GM18909 (cell line): ENCODE data around the gene ZNF519.

Source experiments
- ATAC-seq: cut with Tn5 transposase; IDR thresholded peaks from one replicate; pipeline ENCODE4 v1.9.1; 2021; ENCODE audit warnings: mild to moderate bottlenecking; ENCODE audit not compliant: unreplicated experiment, poor library complexity

ZNF519 gene

DNA sequence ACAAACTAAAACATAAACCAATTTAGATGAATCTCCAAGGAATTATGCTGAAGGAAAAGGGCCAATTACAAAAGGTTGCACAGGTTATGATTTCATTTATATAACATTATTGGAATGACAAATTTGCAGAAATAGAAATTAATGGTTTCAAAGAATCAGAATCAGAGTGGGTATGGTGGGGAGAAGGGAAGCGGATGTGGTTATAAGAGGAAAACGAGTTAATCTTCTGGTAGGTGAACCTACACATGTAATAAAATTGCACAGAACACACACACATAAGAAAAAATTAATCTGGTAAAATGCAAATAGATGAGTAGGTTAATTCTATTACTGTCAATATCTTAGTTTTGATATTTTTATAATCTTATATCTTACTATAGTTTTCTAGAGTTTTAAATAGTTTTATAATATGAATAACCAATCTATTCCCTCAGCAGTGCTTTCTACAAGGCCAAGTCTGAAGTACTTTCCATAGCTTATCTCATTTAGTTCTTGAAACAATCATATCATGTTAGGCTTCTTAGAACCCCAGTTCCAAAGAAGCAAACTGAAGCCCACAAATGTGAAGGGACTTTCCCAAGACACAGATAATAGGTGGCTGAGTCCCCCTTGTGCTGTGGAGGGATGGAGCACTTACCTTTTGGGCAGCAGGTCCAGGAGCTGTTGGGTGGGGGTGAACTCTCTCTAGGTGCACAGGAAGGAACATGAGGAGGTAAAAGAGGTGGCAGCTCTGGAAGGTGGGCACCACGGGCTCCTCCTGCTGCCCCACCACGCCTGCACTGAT, 31.5 kb downstream of the ZNF519 start:
- ATAC-seq, result no peak

DNA sequence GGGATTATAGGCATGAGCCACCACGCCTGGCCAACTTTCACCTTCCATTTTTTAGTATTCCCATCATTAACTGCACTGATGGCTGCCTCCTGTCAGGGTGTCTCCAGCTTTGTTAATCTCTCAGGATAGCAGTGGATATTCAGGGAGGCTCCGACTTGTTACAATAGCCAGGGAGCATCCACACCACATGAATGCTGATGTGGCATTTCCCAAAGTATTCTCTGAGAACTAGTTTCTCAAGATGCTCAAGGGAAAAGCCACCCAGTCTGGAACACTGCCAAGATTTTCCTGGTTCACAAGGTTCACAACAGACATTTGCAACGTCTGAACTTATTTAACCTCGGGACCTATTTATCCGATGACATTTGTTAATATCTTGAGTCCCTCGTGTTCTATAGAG, 33.8 kb downstream of the ZNF519 start:
- no peak for ATAC-seq

DNA sequence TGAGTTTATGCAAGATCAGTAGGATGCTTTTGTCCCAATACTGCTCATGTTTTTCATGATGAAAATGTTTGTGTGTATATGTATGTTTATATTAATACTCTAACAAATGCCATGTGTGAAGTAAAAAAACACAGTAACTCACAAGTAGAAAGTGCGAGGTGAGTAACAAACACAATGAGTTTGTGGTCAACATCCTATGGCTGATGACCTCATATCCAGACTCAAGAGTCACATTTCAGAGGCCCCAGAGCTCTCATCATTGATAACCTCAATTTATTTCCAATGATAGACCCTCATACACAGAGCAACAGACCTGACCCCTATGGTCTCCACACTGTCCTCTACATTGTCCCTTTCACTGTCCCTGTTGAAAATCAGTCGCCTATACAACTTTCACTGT, 34.5 kb downstream of the ZNF519 start:
- ATAC-seq, result no peak

DNA sequence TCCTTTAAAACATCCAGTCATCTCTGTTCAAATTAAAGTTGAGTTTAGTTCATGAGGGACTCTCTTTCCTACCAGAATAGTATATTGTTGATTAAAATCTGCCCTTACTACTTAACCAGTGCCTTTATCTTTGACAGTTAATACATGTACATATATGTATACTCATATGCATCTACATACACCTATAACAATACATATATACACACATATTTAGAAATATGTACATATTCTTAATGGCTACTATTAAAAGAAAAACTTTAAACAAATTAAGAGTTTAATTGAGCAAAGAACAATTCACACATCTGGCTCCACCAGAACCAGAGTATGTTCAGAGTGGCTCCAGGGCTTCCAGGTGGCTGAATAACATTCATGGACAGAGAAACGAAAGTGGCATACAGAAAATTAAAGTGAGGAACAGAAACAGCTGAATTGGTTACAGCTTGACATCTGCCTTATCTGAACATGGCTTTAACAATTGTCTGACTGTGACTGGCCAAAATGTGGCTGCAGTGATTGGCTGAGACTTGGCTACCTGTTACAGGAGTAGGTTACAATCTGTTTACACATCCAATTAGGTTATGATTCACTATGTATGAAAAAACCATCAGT, 38.8 kb downstream of the ZNF519 start:
- ATAC-seq, result no peak

DNA sequence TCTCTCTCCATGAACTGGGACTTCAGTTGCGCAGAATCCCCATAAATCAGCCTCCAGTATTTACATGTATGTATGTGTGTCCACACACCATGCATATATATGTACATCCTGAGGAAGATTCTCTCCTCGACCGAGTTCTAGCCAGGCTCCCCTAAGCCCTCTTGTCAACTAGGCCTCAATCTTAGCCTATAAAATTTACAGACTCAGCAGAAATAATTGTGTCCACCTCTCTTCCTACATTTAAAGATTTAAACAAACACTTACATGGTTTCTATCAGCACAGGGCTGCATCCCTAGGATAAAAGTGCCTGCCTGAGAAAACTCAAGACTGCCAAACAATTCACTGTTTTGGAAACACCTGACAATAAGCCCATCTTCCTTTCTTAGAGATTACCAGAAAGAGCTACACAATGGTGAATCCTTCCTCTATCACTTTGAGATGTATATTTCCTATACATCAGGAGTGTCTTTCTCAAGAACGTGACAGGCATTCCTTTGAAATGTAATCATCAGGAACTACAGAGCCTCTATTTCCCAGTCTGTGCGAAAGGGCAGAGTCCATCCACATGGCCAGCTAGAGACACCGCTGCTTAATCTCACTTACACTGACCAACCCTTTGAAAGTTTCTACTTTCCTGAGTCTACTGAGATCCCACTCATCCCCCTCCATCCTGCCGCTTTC, 39.5 kb downstream of the ZNF519 start:
- no peak for ATAC-seq

DNA sequence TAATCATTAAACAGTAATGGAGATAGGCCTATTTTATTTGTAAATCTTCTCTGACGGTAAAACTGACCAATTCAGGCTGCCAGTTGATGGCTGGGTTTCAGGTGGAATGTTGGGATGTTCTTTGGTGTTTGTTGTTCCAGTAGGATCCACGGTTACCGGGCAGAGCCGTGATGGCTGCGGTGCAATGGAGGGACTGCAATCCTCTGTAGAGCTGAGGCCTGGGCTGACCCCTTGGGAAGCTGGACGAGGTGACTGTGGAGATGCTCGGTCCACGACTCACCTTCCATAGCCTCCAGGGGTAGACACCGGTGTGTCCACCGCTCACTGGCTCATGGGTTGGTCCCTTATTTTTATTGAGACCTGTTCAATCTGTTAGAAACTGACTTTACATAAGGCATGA, 42.5 kb downstream of the ZNF519 start:
- ATAC-seq, result no peak

DNA sequence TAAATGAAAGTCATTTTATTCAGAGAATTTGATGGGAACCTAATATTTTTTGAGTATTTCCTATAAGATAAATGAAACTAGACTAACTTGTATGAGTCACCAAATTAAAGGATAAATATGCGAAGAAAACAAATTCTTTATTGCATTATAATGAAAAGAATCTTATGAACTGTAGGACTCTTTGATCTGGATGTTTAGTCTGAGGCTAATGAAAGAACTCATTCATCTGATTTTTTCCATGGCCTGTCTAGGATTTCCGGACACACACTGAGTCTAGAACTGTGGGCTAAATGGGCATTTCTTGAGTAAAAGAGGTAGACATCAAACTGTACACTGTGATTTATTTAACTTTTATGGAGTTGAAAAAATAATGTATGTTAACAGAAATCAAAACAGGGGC, 43.0 kb downstream of the ZNF519 start:
- no peak for ATAC-seq

DNA sequence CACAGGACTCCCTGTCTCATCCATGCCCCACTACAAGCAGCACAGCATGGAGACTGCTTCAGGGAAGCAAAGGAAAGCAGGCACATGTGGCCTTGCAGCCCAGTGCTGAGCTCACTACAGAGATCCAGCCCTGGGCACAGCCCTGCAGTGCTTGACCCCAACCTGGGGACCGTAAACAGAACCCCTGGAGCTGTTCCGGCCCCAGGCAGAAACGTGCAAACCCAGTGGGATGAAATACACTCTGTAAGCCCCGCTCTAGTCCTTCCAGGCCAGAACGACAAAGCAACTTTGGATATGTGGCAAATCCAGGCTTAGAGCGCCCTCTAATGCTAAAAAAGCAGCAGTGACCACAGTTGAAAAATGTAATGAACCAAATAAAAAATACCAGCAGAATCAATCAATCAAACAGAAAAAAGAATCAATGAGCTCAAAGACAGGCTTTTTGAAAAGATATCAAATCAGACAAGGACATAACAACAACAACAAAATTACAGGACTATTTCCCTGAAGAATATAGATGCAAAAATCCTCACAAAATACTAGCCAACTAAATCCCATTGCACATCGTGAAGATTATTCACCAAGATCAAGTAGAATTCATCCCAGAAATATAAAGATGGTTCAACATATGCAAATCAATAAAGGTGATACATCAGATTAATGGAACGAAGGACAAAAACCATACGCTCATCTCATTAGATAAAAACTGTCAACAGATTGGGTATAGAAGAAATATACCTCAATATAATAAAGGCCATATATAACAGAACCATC, 45.6 kb downstream of the ZNF519 start:
- ATAC-seq, result no peak

DNA sequence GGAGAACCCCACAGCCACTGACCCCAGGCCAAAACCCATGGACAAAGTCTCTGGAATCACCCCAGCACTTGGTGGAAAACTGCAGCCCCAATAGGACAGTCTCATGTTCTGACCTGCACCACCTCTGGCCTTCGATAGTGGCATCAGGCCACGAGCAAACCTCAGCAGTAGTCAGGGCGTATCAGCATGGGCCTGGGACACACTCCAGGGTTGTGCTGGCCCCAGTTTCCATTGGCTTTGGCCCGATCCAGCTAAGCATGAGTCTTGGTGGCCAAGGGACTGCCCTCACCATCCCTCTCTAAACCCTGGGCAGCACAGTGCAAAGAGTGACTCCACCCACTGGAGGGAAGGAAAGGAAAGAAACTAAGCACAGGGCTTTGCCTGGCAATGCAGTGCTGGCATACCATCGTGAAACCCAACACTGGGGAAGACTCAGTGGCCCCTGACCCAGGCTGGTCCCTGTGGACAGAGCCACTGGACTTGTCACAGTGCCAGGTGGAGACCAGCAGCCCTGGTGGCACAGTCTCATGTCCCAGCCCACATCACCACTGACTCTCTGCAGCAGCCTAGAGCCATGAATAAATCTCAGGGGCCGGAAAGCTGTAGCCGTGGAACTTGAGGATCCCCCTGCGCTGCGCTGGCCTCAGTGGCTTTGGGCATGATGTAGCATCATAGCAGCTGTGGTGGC, 46.3 kb downstream of the ZNF519 start:
- ATAC-seq, result no peak

DNA sequence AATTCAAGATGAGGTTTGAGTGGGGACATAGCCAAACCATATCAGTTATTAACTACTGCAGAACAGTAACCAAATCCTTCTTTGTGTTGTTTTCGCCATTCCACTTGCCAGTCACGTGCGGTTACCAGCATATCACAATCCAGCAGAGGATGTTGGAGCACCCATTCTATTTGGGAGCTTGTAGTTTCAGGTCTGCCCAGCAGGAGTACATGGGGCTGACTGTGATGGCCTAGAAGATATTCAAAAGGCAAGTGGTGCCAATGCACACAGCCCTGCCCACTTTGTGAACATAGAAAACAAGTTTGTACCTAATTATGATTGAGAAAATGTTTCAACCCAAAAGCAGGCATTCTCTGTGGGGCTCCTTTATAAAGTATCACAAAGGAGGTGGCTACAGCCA, 57.0 kb downstream of the ZNF519 start:
- ATAC-seq, result no peak

DNA sequence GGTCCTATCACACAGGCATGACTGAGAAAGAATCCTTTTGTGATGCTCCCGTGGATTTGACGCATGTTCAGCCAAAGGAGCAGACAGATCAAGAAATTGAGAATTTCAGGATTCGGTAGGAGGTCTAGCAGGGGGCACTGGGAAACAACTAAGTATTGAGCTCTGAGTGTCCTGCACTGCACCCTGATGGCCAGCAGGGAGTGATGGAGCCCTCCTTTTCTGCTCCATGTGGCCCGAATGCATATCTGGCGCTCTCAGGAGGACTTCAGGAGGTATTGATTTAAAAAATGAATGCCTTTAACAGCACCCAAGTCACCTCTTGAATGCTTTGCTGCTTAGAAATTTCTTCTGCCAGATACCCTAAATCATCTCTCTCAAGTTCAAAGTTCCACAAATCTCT, 58.0 kb downstream of the ZNF519 start:
- ATAC-seq, result no peak

DNA sequence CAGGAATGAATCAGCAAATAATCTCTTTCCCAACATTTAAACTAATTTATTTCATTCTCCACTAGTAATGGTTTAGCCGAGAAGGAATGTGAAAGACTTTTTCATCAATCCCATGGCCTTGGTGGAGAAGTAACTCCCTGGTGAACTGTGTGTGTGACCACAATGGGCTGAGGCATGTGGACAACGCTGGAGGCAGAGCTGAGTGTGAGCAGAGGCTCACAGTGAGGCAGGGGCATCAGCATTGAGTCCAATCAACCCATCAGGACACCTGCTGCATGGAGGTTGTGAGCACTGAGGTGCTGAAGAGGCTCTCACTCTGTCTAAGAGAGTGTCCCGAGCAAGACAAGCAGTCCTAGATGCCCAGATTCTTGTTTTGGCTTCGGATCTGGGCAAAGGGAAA, 78.6 kb downstream of the ZNF519 start:
- no peak for ATAC-seq
